HG03039 (cell line): ENCODE data around the gene ETS2.
A peak's percentile ranks its signal among the peaks of the same experiment; 100 is the strongest.

ENCODE experiments used
- ATAC-seq: cut with Tn5 transposase; IDR thresholded peaks from one replicate; pipeline ENCODE4 v1.9.1; 2021; ENCODE audit warnings: mild to moderate bottlenecking, moderate library complexity; ENCODE audit not compliant: unreplicated experiment

The ETS2 gene

DNA sequence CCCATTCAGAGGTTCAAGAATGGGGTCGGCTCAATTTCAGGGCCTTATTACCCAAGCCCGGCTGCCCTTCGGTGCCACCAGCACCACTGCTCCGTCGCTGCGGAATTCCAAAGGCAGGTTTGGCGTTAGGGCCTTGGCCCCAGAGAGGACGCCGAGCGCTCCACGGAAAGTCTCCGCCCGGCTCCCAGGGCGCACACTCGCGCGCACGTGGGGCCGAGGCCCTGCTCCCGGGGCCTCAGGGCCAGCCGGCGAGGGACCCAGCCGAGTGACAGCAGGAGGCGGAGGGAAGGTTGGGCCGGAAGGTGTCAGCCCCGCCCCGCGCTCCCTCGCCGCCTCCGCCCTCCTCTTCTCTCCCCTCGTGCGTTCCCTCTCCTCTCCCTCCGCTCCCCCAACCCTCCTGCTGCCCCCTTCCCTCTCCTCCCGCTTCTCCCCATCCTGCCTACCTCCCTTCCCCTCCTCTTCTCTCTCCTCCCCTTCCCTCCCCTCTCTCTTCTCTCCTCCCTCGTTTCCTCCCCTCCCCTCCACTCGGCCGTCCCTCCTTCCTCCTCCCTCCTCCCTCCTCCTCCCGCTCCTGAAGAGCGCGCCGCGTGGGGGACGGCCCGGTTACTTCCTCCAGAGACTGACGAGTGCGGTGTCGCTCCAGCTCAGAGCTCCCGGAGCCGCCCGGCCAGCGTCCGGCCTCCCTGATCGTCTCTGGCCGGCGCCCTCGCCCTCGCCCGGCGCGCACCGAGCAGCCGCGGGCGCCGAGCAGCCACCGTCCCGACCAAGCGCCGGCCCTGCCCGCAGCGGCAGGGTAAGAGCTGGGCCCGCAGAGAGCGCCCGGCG lies at the start of gene ETS2:
Gene ETS2 (plus strand): TSS at position 602 of the 825 bp plus-strand sequence. CDS start 4,106 bp downstream, outside the sequence.
- peak; percentile 60 for ATAC-seq

- ATAC-seq: no peak
Observed at GRCh38 chr21:38756746-38757145, 49.0 kb upstream of the ETS2 start.

DNA sequence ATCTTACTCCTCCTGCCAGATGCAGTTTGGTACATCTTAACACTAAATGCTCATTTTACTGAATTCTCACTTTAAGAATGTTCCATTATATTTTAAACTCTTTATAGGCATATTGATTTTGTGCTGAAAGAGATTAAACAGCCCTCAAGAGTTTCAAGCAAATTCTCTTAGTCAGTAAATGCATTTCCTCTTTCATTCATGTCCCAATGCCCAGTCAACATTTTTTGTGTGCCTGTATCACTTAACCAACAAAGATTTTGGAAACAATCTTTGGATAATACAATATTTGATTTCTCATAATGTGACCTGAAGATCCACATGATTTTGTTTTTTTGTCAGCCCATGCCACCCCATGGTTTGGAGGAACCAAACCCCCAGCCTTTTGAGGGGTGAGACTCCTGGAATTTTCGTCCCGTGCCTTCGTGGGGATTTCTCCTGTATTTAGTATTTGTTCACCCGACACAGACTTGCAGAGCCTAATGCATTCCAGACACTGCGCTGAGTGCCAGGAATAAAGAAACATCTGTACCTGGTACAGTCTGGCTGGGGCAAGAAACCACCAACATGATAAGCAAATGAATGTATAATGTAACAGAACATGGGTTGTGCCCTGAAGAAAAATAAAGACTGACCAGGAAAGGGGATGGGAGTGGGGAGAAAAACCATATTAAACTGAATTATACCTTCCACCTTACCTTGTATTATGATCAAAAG lies 47.1 kb upstream of the ETS2 start:
- ATAC-seq: no peak

- no peak for ATAC-seq
Observed at GRCh38 chr21:38759413-38759812, 46.3 kb upstream of the ETS2 start.

- no peak for ATAC-seq
Observed at GRCh38 chr21:38760017-38760761, 45.5 kb upstream of the ETS2 start.

- no peak for ATAC-seq
Observed at GRCh38 chr21:38760762-38761155, 45.0 kb upstream of the ETS2 start.

DNA sequence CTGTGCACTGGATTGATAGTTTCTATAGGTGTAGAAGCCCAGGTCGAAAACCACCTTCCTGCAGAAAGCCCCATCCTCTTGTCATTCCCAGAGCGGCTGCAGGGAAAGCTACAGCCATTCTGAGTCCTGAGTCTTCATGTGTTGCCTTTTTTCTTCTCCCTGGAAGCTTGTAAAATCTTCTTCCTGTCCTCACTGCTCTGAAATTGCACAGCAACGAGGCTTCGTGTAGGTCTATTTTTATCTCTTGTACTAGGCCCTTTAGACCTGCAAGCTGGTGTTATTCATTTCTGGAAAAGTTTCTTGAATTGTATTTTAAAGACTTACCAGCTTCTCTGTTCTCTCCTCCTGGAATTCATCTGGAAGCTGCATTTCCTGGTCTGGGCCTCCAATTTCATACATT lies 44.2 kb upstream of the ETS2 start:
- ATAC-seq: no peak

- ATAC-seq: no peak
Observed at GRCh38 chr21:38765056-38765455, 40.7 kb upstream of the ETS2 start.

DNA sequence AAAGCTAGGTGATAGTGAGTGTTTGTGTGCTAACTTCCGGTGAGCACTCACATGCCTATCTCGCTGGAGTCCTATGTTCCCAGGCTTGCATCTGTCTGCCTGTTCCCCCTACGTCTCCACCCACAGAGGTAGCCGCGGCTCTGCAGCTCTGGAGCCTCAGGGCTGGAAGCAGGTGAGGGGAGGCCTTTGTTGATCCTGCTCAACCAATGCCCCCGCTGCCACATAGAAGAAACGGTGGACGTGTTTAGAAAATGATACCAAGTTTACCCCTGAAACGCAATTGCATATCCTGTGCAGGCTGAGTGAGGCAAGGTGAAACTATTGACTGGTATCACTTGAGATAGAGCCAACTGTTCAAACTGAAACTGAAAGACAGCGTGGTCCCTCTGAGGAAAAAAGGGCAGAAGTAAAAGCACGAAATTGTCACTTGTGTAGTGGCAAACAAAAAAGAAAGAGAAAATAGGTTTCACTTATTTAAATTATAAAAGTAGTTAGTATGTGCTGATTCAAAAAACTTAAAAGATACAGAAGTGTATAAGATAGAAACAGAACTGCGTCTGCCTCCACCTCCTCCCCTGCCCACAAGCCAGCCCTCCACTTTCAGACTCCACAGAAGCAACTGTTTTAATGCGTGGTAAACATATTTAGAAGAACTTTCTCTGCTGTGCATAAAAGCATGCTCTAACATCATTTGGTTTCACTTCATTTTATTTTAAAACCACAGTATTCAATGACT lies 38.6 kb upstream of the ETS2 start:
- peak; percentile 97 for ATAC-seq

DNA sequence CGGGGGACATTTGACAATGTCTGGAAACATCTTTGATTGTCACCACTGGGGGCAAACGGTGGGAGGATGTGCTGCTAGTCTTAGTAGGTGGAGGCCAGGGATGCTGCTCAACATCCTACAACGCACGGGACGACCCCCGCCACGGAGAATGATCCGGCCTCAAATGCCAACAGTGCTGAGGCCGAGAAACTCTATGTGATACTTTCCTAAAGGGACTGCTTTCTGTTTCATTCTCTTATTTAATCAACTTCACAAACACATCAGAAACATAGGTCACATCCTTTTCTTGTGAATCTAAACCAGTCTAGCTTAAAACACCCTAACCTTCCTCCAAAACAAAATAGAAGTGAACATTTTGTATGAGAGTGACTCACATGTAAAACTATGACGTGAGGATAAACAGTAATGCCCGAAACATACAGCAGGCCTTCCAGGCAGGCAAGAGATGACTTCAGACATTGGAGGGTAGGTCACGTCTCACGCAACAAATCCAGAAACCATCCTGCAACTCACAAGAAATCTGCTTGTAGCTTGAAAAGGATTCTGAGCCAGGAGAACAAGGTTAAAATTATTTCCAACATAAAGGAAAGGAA lies 37.2 kb upstream of the ETS2 start:
- no peak for ATAC-seq

DNA sequence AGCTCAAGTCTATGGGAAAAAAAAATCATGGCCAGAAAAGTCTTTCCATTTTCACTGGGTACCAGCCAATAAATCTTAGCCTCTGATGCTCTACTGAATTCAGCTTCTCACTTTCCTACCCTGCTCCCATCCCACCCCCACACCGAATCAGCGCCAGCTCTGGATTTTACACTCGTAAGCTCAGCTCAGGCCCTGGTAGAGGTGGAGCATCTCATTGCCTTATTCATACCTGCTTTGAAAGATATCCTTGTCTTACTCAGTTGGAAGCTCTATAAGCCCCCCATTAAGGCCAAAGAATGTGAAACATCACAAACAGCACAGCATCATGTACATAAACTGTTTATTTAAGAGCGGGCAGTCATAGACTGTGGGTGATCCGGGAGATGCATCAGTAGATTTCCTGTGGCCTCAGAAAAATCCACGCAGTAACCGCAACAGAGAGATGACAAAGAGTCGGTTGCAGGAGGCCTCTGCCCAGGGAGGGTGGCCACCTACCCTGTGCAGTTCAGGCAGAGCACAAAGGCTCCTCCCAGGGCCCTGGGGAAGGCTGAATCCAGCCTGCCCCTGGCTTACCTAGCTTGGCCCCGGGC lies 36.4 kb upstream of the ETS2 start:
- no peak for ATAC-seq

GRCh38 chr21:38770660-38771059 lies 35.1 kb upstream of the ETS2 start:
- no peak for ATAC-seq

DNA sequence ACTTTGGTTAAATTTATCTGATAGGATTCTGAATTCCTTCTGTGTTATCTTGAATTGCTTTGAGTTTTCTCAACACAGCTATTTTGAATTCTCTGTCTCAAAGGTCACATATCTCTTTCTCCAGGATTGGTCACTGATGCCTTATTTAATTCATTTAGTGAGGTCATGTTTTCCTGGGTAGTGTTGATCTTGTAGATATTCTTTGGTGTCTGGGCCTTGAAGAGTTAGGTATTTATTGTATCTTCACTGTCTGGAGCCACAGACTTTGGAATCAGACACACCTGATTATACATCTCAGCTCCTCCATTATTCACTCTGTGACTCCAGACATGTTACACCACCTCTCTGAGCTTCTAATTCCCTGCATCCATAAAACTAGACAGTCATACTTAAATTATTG lies 34.2 kb upstream of the ETS2 start:
- no peak for ATAC-seq

DNA sequence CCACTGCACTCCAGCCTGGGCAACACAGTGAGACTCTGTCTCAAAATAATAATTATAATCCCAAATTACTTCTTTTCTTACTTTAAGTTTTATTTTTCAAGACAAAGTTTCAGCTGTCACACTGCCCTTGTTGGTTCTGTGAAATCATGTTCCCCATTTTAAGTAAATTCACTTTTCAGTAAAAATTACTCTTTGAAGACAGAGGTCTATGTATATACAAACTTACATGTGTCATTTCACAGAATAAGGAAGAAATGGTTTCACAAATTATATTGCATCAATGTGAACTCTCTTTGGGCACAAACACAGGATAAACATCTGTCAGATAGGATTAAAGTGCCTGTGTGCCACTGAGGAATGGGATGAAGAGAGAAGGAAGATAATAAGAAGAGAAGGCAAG lies 33.1 kb upstream of the ETS2 start:
- ATAC-seq: no peak

GRCh38 chr21:38773099-38774061 lies 32.3 kb upstream of the ETS2 start:
- ATAC-seq: peak; percentile 64

DNA sequence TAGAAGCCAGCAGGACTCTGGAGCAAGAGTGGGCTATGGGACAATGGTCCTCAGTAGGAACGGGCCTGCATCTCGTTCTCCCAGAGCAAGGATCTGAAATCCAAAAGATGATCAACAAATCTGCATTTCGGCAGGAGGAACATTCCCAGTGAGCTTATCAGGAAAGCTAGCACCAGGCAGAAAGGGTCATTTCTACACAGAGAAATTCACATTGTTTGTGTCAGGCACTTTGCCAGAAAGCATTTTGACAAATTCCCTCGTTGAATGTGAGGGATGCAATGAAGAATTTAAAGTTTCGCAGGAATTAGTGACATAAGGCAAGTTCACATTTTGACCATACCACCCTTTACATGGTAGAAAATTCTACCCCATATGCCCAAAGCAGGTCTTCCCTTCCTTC lies 31.6 kb upstream of the ETS2 start:
- no peak for ATAC-seq

GRCh38 chr21:38774586-38775285 lies 31.0 kb upstream of the ETS2 start:
- no peak for ATAC-seq

DNA sequence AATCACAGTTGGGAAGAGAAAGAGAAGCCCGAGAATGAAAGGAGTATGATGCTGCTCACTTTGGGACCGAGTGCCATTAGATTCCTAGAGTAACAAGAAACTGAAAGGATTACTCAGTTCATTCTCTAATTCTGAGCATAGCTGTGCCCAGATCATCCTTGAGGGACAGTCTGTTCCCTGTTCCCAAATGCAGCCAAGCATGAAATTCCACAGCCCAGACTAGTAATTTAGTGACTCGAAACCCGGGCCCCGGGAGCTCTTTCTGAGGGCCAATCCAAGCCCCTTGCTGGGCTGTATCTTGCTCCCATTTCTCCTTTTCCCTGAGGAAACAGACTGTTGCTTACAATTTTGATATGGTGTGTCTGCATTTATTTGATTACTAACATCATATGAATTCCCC lies 30.0 kb upstream of the ETS2 start:
- no peak for ATAC-seq
